Measurements from ENCODE around the gene TPH2. TPM values are rescaled to one million over a fixed set of nuclear protein-coding genes. Genes with fewer than 3 reads are reported as not detected.

The TPH2 gene
- total and polyA plus RNA-seq, 4 donors = not detected

Other genes starting within 250 kb of the TPH2 start
- 10 to 100 TPM in 1 of 2 donors, 1 to 10 TPM in 1; 6.5 to 15.0 TPM for gene RAB21, start 184.0 kb upstream of the TPH2 start, total RNA-seq
- gene RAB21, start 184.0 kb upstream of the TPH2 start, polyA plus RNA-seq = 10 to 100 TPM in 1 of 2 donors, 1 to 10 TPM in 1; 5.5 to 13.4 TPM
- 10 to 100 TPM; 25.1 to 26.0 TPM for gene TBC1D15, start 99.1 kb upstream of the TPH2 start, total RNA-seq
- 10 to 100 TPM; 16.4 to 19.1 TPM for gene TBC1D15, start 99.1 kb upstream of the TPH2 start, polyA plus RNA-seq

Measured in liver (tissue), 4 donors.